SK-N-SH treated with all-trans-retinoic acid at 6 μM for 48 hours (cell line): ENCODE measurements around the gene HES3.

ENCODE experiments used
- ATAC-seq: fragments of 200-7000 bp; cut with Tn5 transposase; 3 replicates; pipeline ENCODE4 v1.9.1; 2020; ENCODE audit warnings: mild to moderate bottlenecking, moderate library complexity
- BACH2 ChIP-seq: fragments of 250-450 bp; sonication (Bioruptor Pico); IDR thresholded peaks from 2 replicates; pipeline ENCODE4 v1.9.0; 2021; ENCODE audit warnings: mild to moderate bottlenecking, borderline replicate concordance
- CSDC2 ChIP-seq: fragments of 250-450 bp; sonication (Bioruptor Pico); IDR thresholded peaks from 2 replicates; pipeline ENCODE4 v1.5.0; 2020; ENCODE audit warnings: mild to moderate bottlenecking, moderate library complexity
- ESRRG ChIP-seq: fragments of 250-450 bp; sonication (Bioruptor Pico); IDR thresholded peaks from 2 replicates; pipeline ENCODE4 v1.6.1; 2021; ENCODE audit warnings: mild to moderate bottlenecking
- GLIS3 ChIP-seq: fragments of 250-450 bp; sonication (Bioruptor Pico); IDR thresholded peaks from 2 replicates; pipeline ENCODE4 v1.5.0; 2020; ENCODE audit warnings: mild to moderate bottlenecking, moderate library complexity
- ISL1 ChIP-seq: fragments of 250-450 bp; sonication (Bioruptor Pico); IDR thresholded peaks from 2 replicates; pipeline ENCODE4 v2.1.2; 2022; ENCODE audit warnings: mild to moderate bottlenecking, moderate library complexity
- OSR1 ChIP-seq: fragments of 250-450 bp; sonication (Bioruptor Pico); IDR thresholded peaks from 2 replicates; pipeline ENCODE4 v1.8.0; 2022; ENCODE audit warnings: moderate library complexity, mild to moderate bottlenecking, inconsistent platforms
- RARB ChIP-seq: fragments of 250-450 bp; sonication (Bioruptor Pico); IDR thresholded peaks from 2 replicates; pipeline ENCODE4 v1.8.0; 2021; ENCODE audit warnings: mild to moderate bottlenecking, moderate library complexity
- SNAI2 ChIP-seq: fragments of 250-450 bp; sonication (Bioruptor Pico); IDR thresholded peaks from 2 replicates; pipeline ENCODE4 v1.5.0; 2020; ENCODE audit warnings: mild to moderate bottlenecking, moderate library complexity
- TCF4 ChIP-seq: fragments of 250-450 bp; sonication (Bioruptor Pico); IDR thresholded peaks from 2 replicates; pipeline ENCODE4 v1.8.0; 2021; ENCODE audit warnings: mild to moderate bottlenecking, moderate library complexity, borderline replicate concordance
- ZC3H10 ChIP-seq: fragments of 250-450 bp; sonication (Bioruptor Pico); IDR thresholded peaks from 2 replicates; pipeline ENCODE4 v1.5.1; 2021; ENCODE audit warnings: mild to moderate bottlenecking, moderate library complexity
- ZFP30 ChIP-seq: fragments of 450-650 bp; formaldehyde crosslinking; IDR thresholded peaks from 2 replicates; pipeline ENCODE4 v1.5.0; 2022; ENCODE audit warnings: mild to moderate bottlenecking, moderate library complexity
- ZNF565 ChIP-seq: fragments of 450-650 bp; formaldehyde crosslinking; conservative IDR thresholded peaks from 2 replicates; pipeline ENCODE4 v1.5.0; 2020; ENCODE audit warnings: low read depth, mild to moderate bottlenecking, moderate library complexity
- ZNF70 ChIP-seq: fragments of 450-650 bp; formaldehyde crosslinking; IDR thresholded peaks from 2 replicates; pipeline ENCODE4 v1.5.0; 2020; ENCODE audit warnings: mild to moderate bottlenecking, moderate library complexity
- ZNF8 ChIP-seq: fragments of 450-650 bp; formaldehyde crosslinking; IDR thresholded peaks from 2 replicates; pipeline ENCODE4 v1.5.0; 2020; ENCODE audit warnings: mild to moderate bottlenecking, moderate library complexity
- TF ChIP-seq, protein P1 (sequence below): fragments of 250-450 bp; sonication (Bioruptor Pico); IDR thresholded peaks from 2 replicates; pipeline ENCODE4 v1.8.0; 2020; ENCODE audit warnings: mild to moderate bottlenecking, moderate library complexity, borderline replicate concordance
- TF ChIP-seq, protein P2 (sequence below): fragments of 250-450 bp; sonication (Bioruptor Pico); IDR thresholded peaks from 2 replicates; pipeline ENCODE4 v1.8.0; 2021; ENCODE audit warnings: low read depth, mild to moderate bottlenecking, moderate library complexity, borderline replicate concordance
- TF ChIP-seq, protein P3 (sequence below): fragments of 250-450 bp; sonication (Bioruptor Pico); IDR thresholded peaks from 2 replicates; pipeline ENCODE4 v1.5.1; 2020; ENCODE audit warnings: low read depth, mild to moderate bottlenecking, moderate library complexity
- TF ChIP-seq, protein P4 (sequence below): fragments of 250-450 bp; sonication (Bioruptor Pico); IDR thresholded peaks from 2 replicates; pipeline ENCODE4 v1.5.1; 2021; ENCODE audit warnings: mild to moderate bottlenecking, moderate library complexity
- TF ChIP-seq, protein P5 (sequence below): fragments of 250-450 bp; sonication (Bioruptor Pico); IDR thresholded peaks from 2 replicates; pipeline ENCODE4 v1.5.0; 2020; ENCODE audit warnings: mild to moderate bottlenecking, moderate library complexity

Gene HES3

DNA sequence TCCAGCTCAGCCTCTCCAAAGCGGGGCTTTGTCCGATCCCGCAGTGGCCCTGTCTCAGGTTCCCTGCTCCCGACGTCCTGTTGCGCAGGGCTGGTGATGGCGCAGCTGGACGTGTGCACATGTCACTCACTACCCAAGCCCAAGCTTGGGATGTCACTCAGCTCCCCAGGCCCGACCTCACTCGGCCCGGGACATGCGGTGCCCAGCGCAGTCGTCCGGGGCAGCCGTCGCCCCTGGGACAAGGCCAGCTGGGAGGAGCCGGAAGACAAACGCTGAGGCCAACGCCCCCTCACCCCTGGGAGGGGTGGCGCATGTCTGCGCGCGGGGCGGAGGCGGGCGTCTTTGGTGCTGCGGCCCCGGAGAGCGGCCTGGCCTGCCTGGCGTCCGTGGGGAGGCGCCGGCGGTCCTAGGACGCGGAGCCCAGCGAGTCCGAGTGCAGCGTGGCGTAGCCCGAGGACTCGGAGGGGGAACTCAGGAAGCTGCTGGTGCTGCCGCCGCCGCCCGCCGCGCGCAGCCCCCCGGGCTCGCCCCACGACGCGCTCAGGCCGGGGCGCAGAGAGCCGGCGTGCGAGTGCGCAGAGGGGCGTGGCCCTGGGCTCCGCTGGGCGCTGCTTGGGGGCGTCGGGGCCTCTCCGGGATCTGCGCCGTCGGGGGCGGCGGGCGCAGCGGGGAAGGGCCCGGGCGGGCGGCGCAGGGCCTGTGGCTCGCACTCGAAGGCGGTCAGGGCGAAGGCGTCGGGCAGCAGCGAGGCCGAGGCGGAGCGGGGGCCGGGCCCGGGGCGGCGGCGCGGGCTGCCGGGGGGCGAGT lies 5.2 kb downstream of the HES3 start:
- TF ChIP-seq TCF4 (CRISPR knock-in tag) (no peak), ZFP30 (CRISPR knock-in tag) (no peak), ZNF565 (CRISPR knock-in tag) (no peak), GLIS3 (CRISPR knock-in tag) (no peak), ZNF8 (CRISPR knock-in tag) (no peak), BACH2 (CRISPR knock-in tag) (no peak), OSR1 (CRISPR knock-in tag) (no peak), ESRRG (CRISPR knock-in tag) (no peak), ZC3H10 (CRISPR knock-in tag) (no peak), SNAI2 (CRISPR knock-in tag) (no peak), ISL1 (CRISPR knock-in tag) (no peak), ZNF70 (CRISPR knock-in tag) (no peak), RARB (CRISPR knock-in tag) (no peak)
- TF ChIP-seq, protein P1, sequence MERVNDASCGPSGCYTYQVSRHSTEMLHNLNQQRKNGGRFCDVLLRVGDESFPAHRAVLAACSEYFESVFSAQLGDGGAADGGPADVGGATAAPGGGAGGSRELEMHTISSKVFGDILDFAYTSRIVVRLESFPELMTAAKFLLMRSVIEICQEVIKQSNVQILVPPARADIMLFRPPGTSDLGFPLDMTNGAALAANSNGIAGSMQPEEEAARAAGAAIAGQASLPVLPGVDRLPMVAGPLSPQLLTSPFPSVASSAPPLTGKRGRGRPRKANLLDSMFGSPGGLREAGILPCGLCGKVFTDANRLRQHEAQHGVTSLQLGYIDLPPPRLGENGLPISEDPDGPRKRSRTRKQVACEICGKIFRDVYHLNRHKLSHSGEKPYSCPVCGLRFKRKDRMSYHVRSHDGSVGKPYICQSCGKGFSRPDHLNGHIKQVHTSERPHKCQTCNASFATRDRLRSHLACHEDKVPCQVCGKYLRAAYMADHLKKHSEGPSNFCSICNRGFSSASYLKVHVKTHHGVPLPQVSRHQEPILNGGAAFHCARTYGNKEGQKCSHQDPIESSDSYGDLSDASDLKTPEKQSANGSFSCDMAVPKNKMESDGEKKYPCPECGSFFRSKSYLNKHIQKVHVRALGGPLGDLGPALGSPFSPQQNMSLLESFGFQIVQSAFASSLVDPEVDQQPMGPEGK (CRISPR knock-in tag), result no peak
- TF ChIP-seq, protein P2, sequence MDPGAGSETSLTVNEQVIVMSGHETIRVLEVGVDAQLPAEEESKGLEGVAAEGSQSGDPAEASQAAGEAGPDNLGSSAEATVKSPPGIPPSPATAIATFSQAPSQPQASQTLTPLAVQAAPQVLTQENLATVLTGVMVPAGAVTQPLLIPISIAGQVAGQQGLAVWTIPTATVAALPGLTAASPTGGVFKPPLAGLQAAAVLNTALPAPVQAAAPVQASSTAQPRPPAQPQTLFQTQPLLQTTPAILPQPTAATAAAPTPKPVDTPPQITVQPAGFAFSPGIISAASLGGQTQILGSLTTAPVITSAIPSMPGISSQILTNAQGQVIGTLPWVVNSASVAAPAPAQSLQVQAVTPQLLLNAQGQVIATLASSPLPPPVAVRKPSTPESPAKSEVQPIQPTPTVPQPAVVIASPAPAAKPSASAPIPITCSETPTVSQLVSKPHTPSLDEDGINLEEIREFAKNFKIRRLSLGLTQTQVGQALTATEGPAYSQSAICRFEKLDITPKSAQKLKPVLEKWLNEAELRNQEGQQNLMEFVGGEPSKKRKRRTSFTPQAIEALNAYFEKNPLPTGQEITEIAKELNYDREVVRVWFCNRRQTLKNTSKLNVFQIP (CRISPR knock-in tag), result no peak
- TF ChIP-seq, protein P3, sequence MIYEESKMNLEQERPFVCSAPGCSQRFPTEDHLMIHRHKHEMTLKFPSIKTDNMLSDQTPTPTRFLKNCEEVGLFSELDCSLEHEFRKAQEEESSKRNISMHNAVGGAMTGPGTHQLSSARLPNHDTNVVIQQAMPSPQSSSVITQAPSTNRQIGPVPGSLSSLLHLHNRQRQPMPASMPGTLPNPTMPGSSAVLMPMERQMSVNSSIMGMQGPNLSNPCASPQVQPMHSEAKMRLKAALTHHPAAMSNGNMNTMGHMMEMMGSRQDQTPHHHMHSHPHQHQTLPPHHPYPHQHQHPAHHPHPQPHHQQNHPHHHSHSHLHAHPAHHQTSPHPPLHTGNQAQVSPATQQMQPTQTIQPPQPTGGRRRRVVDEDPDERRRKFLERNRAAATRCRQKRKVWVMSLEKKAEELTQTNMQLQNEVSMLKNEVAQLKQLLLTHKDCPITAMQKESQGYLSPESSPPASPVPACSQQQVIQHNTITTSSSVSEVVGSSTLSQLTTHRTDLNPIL (CRISPR knock-in tag), result no peak
- TF ChIP-seq, protein P4, sequence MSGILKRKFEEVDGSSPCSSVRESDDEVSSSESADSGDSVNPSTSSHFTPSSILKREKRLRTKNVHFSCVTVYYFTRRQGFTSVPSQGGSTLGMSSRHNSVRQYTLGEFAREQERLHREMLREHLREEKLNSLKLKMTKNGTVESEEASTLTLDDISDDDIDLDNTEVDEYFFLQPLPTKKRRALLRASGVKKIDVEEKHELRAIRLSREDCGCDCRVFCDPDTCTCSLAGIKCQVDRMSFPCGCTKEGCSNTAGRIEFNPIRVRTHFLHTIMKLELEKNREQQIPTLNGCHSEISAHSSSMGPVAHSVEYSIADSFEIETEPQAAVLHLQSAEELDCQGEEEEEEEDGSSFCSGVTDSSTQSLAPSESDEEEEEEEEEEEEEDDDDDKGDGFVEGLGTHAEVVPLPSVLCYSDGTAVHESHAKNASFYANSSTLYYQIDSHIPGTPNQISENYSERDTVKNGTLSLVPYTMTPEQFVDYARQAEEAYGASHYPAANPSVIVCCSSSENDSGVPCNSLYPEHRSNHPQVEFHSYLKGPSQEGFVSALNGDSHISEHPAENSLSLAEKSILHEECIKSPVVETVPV, result no peak
- TF ChIP-seq, protein P5, sequence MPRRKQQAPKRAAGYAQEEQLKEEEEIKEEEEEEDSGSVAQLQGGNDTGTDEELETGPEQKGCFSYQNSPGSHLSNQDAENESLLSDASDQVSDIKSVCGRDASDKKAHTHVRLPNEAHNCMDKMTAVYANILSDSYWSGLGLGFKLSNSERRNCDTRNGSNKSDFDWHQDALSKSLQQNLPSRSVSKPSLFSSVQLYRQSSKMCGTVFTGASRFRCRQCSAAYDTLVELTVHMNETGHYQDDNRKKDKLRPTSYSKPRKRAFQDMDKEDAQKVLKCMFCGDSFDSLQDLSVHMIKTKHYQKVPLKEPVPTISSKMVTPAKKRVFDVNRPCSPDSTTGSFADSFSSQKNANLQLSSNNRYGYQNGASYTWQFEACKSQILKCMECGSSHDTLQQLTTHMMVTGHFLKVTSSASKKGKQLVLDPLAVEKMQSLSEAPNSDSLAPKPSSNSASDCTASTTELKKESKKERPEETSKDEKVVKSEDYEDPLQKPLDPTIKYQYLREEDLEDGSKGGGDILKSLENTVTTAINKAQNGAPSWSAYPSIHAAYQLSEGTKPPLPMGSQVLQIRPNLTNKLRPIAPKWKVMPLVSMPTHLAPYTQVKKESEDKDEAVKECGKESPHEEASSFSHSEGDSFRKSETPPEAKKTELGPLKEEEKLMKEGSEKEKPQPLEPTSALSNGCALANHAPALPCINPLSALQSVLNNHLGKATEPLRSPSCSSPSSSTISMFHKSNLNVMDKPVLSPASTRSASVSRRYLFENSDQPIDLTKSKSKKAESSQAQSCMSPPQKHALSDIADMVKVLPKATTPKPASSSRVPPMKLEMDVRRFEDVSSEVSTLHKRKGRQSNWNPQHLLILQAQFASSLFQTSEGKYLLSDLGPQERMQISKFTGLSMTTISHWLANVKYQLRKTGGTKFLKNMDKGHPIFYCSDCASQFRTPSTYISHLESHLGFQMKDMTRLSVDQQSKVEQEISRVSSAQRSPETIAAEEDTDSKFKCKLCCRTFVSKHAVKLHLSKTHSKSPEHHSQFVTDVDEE, result no peak
- ATAC-seq, result no peak

DNA sequence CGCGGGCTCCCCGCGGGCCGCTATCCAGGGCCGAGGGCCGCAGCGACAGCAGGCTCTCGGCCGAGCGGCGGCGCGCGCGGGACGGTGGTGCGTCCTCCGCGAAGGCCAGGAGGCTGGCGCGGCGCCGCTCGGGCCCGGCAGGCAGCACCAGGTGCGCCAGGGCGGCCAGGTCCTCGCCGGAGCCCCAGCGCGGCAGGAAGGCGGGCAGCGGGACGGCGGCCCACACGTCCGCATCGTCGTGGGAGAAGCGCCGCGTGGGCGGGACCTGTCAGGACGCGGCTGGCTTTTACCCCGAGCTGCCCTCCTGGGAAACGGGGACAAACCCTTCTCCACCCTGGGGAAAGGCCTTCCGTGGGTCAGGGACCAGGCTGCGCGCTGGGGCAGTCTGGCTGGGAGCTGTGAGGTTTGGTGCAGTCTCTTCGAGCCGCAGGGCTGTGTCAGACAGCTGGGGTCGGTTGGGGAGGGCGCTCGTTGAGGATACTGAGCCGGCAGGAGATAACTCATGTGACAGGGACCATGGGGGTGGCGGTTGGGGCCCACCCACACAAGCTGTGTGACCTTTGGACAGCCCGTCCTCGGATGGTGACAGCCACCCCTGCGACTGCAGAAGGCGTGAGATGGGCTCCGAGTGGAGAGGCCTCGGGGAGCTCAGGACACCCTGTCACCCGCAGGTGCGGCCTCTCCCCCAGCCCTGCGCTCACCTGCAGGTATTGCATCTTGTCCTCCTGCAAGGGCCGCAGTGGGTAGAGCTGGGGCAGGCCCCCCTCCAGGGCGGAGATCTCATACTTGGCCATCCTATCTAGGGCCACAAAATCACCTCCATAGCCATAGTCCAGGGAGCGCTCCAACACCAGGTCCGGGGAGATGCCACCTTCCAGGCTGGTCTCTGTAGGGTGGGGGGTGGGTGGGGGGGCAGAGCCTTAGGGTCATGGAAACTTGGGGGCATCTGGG lies 6.0 kb downstream of the HES3 start:
- ATAC-seq, result no peak
- TF ChIP-seq ZNF565 (CRISPR knock-in tag) (no peak), OSR1 (CRISPR knock-in tag) (no peak), SNAI2 (CRISPR knock-in tag) (no peak), RARB (CRISPR knock-in tag) (no peak), TCF4 (CRISPR knock-in tag) (no peak), ZC3H10 (CRISPR knock-in tag) (no peak), CSDC2 (CRISPR knock-in tag) (no peak), ESRRG (CRISPR knock-in tag) (no peak)
- TF ChIP-seq, protein P4, result no peak
- TF ChIP-seq, protein P1 (CRISPR knock-in tag), result no peak
